CD4-positive, alpha-beta T cell treated with Interleukin-4 for 4 hours (primary cell): Measurements from ENCODE around the gene NOS1AP.

Experiments
- DNase-seq: peaks from one replicate; pipeline ENCODE4 v3.0.0-alpha.2; 2020

NOS1AP gene

DNA sequence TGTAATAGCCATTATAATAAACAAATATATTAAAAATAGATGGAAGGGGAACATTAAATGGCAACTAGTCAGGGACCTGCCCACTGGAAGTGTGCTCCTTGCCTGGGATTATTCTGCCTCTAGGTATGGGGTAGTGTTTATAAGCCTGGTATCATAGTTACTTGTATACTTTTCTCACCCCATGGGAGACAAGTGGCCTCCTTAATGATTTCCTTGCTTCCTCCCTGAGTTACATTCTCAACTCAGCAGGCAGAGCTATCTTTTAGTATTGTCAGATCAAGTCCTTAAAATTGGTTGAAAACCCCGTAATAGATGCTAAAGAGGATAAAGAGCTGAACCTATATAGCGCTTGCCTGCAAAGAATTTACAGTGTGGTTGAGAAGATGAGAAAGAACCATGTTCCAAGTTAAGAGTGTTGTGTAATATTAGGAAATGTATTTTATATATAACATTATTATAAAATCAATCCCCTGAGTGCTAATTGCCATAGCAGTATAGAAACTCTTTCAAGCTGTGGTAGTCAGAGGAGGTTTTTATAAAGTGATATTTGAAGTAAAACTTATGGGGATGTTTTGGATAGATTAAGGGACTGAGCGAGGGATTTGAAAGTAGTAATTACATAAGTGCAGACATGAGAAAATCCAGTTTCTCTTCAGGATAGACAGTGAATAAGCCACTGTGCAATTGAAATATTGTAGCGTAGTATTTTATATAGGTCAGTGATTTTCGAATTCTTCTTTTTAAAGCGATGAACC lies 200.7 kb downstream of the NOS1AP start:
- DNase-seq: no peak

DNA sequence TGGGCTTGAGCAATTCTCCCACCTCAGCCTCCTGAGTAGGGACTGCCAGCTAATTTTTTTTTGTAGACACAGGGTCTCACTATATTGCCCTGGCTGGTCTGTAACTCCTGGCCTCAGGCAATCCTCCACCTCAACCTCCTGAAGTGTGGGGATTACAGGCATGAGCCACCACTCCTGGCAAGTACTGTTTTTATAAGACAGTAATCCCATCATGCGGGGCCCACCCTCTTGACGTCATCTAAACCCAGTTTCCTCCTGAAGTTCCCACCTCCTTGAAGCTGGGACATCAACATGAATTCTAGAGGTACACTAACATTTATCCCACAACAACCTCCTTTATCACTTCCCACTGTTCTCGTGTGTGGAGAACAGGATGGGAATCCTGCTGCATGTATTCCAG lies 202.5 kb downstream of the NOS1AP start:
- DNase-seq: no peak

DNA sequence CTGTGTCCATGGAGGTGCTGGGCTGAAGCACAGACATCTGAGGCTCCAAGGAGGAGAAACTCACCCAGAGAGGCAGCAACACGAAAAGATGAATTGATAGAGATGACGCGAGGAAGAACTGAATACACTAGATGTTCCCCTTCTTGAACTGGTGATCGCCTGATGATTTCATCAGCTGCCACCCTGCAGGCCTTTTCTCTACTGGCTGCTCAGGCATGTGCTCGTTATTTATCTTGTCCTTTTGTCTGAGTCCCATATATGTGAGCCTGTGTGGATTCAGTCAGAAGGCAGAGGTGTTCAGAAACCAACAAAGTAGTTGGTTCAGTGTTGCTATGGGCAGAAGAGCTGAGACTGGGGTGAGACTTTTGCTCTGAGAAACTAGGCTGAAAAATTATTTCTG lies 202.9 kb downstream of the NOS1AP start:
- DNase-seq: no peak

DNA sequence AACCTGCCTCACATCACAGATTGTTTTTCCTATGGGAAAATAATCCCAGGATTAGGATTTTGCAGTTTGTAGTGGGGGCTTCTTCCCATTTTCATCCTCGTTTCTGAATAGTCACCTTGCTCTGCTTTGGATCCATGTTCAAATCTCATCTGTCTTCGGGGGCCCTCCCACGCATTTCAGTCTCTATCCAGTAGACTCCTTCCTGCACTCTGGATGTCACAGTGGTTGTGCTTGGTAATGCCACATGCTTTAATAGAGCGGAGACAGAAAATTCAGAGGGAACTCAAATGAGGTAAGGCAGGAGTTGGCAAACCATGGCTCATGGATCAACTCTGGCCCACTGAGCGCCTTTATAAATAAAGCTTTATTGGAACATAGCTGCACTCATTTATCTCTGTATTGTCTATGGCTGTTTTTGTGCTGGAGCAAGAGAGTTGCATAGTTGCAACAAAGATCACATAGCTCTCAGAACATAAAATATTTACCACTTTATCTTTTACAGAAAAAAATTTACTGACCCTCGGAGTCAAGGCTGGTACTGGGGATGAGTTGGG lies 206.2 kb downstream of the NOS1AP start:
- DNase-seq: no peak

DNA sequence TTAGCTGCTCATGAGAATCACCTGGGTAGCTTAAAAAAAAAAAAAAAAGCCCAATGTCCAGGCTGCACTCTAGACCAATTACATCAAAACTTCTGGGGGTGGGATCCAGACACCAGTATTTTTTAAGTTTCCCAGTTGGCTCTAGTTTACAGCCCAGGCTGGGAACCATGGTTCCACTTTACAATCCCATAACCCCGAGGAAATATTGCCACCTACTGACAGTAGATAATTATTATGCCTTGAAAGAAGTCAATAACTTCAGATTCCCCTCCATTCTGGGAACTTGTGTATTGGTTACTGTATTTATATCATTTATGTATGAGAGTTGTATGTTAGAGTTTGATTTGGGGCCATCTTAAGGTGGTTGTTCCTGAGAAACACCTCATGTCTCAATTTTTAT lies 207.0 kb downstream of the NOS1AP start:
- DNase-seq: no peak

DNA sequence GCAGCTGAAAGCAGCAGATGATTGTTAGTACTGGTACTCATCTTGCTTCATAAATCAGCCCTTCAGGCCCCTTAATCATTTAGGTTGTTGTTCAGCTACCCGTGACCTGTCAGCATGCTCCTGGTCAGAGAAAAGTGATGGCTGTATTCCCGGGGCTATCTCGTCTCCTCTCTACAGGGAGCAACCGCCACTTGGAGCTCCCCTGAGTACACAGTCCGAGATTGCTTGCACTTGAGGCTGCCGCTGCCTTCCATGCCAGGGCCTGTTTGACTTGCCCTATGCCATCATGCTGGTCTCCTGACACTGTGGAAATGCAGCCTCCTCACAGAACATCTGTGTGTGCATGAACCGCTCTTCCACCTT lies 209.6 kb downstream of the NOS1AP start:
- no peak for DNase-seq

DNA sequence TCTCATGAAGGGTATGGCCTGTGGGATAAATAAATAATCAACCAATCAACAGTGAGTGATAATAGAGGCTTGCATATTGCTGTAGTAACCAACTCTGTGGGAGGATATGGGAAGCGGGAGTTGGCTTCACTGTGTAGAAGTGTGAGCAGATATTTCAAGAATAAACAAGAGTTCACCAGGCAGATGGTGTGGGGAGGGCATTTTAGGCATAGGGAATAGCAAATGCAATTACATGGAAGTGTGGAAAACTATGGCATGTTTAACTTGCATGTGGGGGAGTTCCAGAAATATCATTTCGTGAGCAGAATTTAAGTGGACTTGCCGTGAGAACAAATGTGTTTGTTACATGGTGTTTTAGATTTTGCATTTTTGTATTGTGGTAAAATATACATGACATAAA lies 211.9 kb downstream of the NOS1AP start:
- no peak for DNase-seq

DNA sequence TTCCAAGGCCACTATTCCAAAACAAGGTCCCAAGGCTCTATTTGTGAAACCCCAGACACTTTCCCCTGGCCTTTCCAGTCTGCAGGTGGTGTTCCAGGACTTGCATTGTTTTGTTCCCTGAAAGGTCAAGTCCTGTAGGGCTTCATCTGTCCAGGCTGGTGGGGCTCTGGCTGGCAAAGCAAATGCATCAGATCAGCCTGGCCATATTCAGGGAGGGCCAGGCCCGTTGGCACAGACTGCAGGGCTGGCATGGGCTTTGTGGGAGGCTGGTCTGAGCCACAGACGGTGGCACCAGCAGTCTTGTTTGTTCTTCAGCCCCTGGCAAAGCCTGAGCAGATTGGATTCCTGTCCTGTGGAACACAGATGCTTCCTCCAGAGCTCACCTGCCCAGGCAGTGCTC lies 214.2 kb downstream of the NOS1AP start:
- no peak for DNase-seq

DNA sequence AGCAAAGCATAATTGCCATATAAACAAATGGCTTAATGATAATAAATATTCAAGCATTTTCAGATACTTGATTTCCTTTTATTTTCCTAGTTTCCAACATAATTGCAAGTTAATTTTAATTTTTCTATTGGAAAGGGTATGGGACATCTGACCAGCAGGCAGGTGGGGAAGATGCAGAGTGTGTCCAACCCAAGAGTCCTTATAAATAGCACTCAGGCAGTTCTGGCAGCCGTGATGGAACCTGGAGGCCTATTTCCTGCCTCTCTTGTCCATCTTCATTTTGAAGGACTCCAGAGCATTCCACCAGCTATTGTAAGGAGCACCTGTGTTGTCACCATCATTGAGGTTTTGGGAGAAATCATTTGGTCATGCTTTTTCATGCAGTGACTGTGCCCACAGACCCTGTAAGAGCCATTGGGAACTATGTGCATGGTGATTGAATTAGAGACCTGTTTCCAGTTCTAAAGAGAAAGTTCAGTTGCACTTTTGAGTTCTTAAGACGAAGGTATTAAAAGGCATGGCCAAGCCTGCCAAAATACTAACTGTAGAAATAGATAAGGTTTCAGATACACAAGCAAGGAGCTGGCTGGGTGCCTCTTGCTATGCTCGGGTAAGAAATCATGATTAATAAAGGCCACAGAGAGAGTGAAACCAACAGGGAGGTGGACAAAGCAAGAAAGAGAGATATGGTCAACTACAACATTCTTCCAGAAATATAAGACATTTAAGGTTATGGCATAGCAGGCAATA lies 214.9 kb downstream of the NOS1AP start:
- DNase-seq: no peak

DNA sequence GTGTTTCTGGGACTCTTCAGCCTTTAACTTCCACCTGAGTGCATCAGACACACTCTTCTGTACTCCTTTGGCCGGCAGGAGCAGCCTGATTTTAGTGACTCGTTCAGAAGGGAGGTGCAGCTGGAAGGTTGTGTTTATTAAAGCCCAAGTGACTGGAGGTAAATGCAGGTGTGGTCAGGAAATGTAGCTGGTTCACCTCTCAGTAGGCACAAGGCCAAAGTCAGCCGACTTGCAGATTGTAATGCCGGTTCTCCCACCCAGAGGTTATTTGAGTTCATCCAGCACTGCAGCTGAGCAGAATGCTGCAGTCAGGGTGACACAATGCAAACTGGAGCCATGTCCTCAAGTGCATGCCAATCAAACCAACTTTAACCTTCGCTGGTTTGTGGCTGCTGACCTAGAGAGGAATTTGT lies 215.7 kb downstream of the NOS1AP start:
- DNase-seq: no peak

DNA sequence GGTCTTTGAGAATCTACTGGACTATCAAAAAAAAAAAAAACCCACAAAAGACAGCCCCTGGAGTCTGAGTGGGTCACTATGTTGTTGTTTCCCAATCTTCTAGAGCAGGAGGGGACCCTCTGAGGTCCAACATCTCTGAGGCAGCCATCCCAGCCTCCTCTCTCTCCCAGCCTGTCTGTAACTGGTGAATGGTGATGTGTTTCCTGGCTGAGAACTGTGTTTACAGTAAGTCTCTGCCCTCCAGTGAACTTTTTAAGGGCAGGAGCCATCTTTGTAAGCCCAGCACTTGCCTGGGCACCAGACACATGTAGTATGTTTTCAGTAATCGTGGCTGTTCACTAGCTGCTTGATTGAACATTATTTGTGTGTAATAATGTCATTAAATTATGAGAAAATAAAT lies 221.5 kb downstream of the NOS1AP start:
- no peak for DNase-seq

DNA sequence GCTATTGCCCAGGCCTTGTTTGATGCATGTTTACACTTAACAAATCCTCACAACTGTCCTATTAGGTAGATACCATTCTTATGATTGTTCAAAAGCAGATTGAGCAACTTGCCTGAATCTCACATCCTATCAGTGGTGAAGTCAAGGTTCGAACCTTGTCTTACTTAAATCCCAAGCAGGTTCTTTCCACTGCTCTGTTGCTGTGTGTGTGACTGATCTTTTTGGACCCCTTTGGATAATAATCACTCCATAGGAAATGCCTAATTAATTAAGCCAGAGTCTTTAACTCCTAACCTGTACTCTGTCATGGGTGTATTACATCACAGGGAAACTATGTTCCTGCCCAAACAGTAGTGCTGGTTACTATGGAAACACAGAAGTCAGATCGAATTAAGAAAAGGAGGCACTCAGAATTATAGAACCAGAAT lies 222.9 kb downstream of the NOS1AP start:
- DNase-seq: no peak

DNA sequence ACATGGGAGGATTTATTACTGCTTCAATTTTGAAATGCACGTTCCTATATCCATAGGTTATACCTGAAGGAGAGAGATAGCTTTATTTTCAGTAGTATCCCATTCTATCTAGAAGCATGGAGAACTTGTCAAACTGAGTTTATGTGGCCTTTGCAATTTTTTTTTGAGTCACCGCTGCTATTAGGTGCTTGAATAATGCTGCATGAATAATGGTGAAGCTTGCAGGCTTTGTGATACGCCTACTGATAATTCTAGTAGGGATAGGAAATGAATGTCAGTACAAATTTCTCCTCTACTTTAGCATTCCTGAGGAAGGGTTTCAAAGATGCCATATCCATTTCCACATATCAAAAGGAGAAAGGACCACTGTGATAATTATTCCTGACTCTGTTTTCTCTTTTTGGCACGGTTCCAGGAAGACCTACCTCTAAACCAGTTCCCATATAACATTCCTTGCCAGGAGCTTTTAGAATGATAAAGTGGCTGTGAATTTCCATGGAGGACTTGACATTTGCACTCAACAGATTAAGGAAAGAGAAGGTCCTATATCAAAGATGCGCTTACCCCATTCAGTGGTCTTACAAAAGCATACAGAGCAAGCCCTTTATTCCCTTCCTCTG lies 223.7 kb downstream of the NOS1AP start:
- DNase-seq: no peak

DNA sequence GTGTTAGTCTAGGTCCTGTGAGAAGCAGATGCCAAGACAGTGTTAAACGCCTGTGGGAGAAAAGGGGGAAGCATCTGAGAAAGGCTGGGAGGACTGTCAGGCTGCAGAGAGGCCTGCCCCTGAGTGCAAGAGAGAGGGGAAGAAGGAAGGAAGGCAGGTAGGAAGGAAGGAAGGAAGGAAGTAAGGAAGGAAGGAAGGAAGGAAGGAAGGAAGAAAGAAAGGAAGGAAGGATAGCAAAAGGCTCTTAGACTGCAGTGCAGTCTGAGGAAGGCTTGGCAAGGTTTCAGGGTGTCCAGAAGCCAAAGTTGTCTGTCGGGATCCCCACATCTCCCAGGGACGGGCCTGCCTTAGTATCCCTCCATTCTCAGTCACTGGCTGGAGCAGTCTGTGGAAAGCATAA lies 224.5 kb downstream of the NOS1AP start:
- no peak for DNase-seq

DNA sequence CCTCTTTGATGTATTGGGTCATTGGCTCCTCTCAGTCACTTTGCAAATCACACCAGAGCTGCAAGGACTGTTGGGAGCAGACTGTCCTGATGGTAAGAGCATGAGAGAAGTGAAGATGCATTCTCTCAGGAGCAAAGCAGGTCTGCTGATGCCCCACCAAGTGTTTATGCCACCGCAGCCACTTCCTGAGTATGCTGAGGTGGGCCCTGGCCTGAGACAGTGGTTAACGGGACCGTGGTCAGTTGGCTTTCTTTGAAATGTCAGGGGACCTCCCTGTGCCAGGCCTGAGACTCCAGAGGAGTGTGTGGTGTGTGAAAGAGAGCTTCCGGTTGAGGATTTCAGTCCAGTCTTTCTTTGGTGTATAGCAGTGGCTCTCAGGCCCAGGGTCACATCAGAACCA lies 227.7 kb downstream of the NOS1AP start:
- no peak for DNase-seq

DNA sequence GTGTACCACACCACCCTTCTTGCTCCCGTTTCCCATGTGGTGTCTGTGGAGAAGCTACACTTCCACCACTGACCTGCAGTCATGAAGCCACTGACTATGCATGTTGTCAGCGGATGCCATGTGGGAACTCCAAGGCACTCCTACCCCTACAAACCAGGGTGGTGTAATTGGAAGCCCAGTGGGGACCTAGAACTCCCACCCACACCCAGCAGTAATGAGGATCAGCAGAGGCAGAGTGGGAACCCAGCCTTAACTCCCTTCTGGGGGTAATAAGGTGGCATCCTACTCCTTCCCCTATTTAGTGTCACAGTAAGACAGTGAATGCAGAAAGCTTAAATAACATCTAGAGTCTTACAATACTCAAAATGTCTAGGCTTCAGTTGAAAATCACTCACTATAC lies 228.8 kb downstream of the NOS1AP start:
- no peak for DNase-seq

DNA sequence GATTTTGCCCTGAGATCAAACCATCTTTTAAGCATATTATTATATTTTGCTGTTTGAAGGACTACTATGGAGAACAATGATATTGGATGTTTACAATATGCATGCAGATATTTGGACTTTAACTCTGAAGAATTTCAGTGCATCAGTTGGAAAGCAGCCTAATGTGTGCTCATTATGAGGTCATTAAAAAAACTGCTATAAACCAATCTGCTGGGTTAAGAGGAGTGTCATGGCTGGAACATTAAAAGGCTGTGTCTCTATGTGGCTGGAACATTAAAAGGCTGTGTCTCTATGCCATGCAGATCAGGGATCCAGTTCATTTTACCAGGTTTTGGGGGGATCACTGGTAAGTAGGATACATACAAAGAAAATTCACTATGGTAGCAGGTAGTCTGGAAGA lies 229.5 kb downstream of the NOS1AP start:
- DNase-seq: no peak

DNA sequence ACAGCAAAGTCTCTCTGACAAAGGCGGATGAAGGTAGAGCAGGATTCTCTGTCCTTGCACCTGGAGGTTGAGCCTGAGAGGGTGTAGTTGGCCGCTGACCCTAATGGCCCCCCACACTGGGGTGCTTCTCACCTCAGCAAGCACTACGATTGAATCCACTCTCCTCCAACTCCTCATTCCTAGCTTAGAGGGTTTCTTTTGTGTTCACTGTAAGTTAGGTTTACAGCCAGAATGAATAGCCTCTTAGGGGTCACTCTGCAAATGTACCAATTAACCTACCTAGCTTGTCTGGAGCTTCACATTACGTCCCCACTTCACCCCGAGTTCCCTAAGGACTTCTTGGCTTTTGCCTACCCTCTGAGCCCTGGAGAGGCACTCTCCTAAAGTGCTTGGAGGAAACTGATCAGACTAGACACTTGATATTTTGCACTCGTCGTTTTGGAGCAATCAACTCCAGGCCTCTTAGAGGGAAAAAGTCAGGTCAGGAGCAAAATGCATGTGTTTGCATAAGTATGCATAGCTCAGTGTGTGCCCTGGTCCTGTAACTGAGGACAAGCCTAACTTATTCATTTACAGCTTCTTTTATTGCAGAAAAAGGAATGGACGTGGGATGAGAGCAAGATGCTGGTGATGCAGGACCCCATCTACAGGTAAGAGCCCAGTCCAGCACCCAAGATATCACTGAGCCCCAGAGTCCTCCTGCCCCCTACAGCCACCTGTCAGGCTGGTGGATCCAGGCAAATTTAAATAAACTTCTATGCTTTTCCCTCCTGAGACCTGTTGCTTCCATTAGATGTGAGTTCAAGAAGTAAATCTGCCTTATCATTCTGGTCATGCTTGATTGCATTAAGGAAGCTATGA lies 230.8 kb downstream of the NOS1AP start:
- no peak for DNase-seq

DNA sequence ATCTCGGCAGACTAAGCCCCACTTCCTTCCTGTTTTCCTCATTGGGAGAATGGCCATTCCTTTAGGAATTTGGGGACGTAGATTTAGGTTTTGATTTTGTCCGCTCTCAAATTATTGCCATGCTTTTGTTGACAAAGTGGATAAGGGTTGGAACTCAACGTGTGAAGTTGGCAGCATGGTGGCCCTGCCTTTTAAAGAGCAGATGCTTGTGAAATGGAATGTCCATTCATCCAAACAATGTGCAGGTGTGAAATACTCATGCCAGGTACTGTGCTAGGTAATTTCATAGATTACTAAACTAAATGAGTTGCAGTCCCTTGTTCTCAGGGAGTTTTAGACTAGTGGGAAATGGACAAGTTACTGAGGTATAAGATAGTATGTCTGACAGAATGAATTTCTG lies 232.2 kb downstream of the NOS1AP start:
- DNase-seq: no peak

DNA sequence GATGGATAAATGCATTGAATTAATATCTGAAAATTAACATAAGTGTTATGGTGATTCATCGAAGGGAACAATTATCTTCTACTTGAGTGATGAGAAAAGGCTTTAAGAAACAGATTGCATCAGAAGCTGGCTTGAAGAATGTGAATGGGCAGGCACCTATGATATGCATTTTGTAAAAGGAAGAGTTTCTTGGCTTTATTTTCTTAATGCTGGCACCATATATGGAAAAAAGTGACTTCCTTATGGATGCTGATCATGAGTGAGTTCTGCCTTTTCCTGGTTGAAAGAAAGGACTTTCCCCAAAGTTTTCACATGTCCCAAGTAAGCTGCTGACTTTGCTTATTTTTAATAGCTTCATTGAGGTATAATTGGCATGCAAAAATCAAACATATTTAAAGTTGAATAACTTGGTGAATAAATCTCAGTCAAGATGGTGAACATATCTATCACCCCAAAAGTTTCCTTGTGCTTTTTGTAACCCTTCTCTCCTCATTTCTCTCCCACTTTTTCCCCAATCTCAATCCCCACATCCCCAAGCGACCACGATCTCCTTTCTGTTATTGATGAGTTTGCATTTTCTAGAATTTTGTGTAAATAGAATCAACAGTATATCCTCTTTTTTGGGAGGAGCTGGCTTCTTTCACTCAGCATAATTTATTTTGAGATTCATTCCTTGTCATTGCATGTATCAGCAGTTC lies 233.0 kb downstream of the NOS1AP start:
- DNase-seq: no peak

DNA sequence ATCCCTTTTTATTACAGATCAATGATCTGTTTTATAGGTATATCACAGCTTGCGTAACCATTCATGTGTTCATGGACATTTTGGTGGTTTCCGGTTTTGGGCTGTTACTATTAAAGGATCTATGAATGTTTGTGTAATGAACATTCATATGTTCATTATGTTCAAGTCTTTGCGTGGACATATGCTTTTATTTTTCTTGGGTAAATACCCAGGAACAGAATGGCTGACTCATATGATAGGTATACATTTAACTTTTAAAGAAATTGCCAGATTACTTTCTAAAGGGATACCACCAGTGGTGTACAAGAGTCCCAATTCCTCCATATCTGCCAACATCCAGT lies 233.5 kb downstream of the NOS1AP start:
- DNase-seq: no peak

DNA sequence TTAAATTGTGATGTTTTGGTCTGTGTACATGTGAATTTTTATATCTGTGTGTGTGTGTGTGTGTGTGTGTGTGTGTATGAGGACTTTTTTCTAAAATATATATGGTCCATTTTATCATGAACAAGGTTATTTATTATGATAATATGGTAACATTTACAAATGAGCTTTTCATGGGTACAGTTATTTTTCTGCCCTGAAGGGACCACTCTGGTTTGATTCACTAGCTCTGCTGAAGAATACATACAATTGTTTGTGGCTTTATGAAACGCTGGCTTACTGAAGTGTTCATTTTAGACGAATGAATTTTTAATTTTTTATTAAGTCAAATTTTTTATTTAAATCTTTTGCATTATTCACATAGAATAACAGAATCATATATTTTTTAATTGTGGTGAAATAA lies 235.2 kb downstream of the NOS1AP start:
- DNase-seq: no peak

DNA sequence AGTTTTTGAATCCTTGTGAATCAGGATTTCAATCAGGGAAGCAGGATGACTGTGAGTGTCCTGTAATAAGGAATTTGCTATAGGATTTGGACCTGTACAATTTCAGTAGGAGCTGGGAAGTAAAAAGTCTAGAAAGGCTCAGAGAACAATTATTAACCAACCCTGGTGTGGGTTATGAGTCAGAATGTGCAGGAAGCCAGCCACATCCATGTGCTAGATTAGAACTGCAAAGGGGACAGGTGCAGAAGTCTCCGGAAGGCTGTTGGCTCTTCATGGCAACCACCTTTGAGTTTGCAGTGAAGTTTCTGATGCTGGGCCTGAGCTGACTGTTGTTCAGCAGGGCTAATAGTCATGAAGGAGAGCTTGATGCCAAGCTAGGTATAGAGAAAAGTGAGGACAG lies 236.5 kb downstream of the NOS1AP start:
- DNase-seq: no peak
